GM12878 (cell line): ENCODE measurements around the gene AMZ2. TPM values are rescaled to one million over a fixed set of nuclear protein-coding genes. Genes with fewer than 3 reads are reported as not detected.

ENCODE experiments used
- ATAC-seq: fragments of 200-7000 bp; cut with Tn5 transposase; 3 replicates; pipeline ENCODE4 v1.9.1; 2020; ENCODE audit warnings: mild to moderate bottlenecking, moderate library complexity
- BruUV-seq: library from RNA; stranded (reverse); fragments of 400-500 nt; replicated peaks from 2 replicates; lab custom pipeline; 2021; lab: Mats Ljungman, UMichigan
- CTCF ChIA-PET: fragments of 300-600 bp; sonication (Branson Sonifier 250); formaldehyde crosslinking; extraction: SDS; loops from one replicate; lab custom pipeline; 2021; ENCODE audit warnings: inconsistent platforms; lab: Yijun Ruan, JAX
- POLR2A ChIA-PET: fragments of 350-600 bp; formaldehyde crosslinking; extraction: SDS; loops from one replicate; lab custom pipeline; 2021; ENCODE audit warnings: inconsistent platforms; lab: Charles Lee
- RAD21 ChIA-PET: fragments of 300-600 bp; sonication (Branson Sonifier 250); formaldehyde crosslinking; loops from one replicate; lab custom pipeline; 2023; ENCODE audit warnings: antibody characterized with exemption; ENCODE audit not compliant: unreplicated experiment; lab: Charles Lee
- SMC1A ChIA-PET: fragments of 300-600 bp; sonication (Branson Sonifier 250); formaldehyde crosslinking; loops from one replicate; lab custom pipeline; 2023; ENCODE audit not compliant: unreplicated experiment, uncharacterized antibody; lab: Charles Lee
- DNase-seq: peaks from one replicate; pipeline ENCODE4 v3.0.0-alpha.2; 2011; ENCODE audit warnings: low read depth, low spot score
- FAIRE-seq: peaks from 3 replicates; lab custom pipeline; 2011; peaks lifted over from hg19 to GRCh38; lab: Jason Lieb, UNC
- H2AFZ ChIP-seq: 2 replicates; pipeline ENCODE4 v1.6.0; 2011; ENCODE audit warnings: low read depth, low read length, control low read depth; ENCODE audit not compliant: control insufficient read depth
- H3K27ac ChIP-seq: 2 replicates; pipeline ENCODE4 v1.5.1; 2011; ENCODE audit warnings: control low read depth; ENCODE audit not compliant: control insufficient read depth, insufficient read depth
- H3K27me3 ChIP-seq, 2 experiments: replicated peaks in 1 of 2; 2 replicates each; pipeline versions ENCODE4 v1.6.0 to v1.6.1; 2011; ENCODE audit warnings: low read length in 1 of 2; ENCODE audit not compliant: control insufficient read depth in 2 of 2, insufficient read depth in 2 of 2
- H3K36me3 ChIP-seq, 2 experiments: 2 replicates each; pipeline ENCODE4 v1.5.1; 2011; ENCODE audit warnings: low read length in 1 of 2; ENCODE audit not compliant: control insufficient read depth in 2 of 2, insufficient read depth in 2 of 2
- H3K4me1 ChIP-seq: 2 replicates; pipeline ENCODE4 v1.6.1; 2011; ENCODE audit warnings: mild to moderate bottlenecking, low read length, moderate library complexity, mixed read lengths; ENCODE audit not compliant: control insufficient read depth, insufficient read depth
- H3K4me2 ChIP-seq: 2 replicates; pipeline ENCODE4 v1.6.0; 2011; ENCODE audit warnings: control low read depth; ENCODE audit not compliant: control insufficient read depth, insufficient read depth
- H3K4me3 ChIP-seq: fragments of 200-600 bp; sonication (generic); 2 replicates; pipeline ENCODE4 v1.5.1; 2016
- H3K79me2 ChIP-seq: 2 replicates; pipeline ENCODE4 v1.6.0; 2011; ENCODE audit warnings: low read length; ENCODE audit not compliant: control insufficient read depth, insufficient read depth
- H3K9ac ChIP-seq: 2 replicates; pipeline ENCODE4 v1.8.0; 2011; ENCODE audit warnings: low read length, control low read depth, mixed read lengths; ENCODE audit not compliant: control insufficient read depth, insufficient read depth
- H3K9me3 ChIP-seq: replicated peaks from 3 replicates; pipeline ENCODE4 v1.5.1; 2011; ENCODE audit warnings: mild to moderate bottlenecking, low read length; ENCODE audit not compliant: control insufficient read depth, insufficient read depth
- H4K20me1 ChIP-seq: 2 replicates; pipeline ENCODE4 v1.6.0; 2011; ENCODE audit not compliant: control insufficient read depth, insufficient read depth
- BACH1 ChIP-seq: fragments of 450-650 bp; IDR thresholded peaks from 2 replicates; pipeline ENCODE4 v1.6.1; 2017; ENCODE audit warnings: mild to moderate bottlenecking, borderline replicate concordance
- BHLHE40 ChIP-seq, 2 experiments: fragments of 450-650 bp in 1 of 2; IDR thresholded peaks; 2 replicates each; pipeline ENCODE4 v1.6.1; 2011 to 2017; ENCODE audit warnings: low read depth in 2 of 2, borderline replicate concordance in 1 of 2, improper control_type of control experiment in 1 of 2, low read length in 1 of 2, mild to moderate bottlenecking in 1 of 2
- CBX5 ChIP-seq: sonication (generic); IDR thresholded peaks from 2 replicates; pipeline ENCODE4 v1.6.1; 2016; ENCODE audit warnings: low read depth, moderate library complexity, mild to moderate bottlenecking, inconsistent platforms
- DPF2 ChIP-seq: fragments of 450-650 bp; IDR thresholded peaks from 2 replicates; pipeline ENCODE4 v1.6.1; 2017; ENCODE audit warnings: mild to moderate bottlenecking
- EED ChIP-seq: sonication (generic); IDR thresholded peaks from 2 replicates; pipeline ENCODE4 v1.6.1; 2016; ENCODE audit warnings: antibody characterized with exemption, low read depth
- EP300 ChIP-seq, 2 experiments: fragments of 150-350 bp in 1 of 2; IDR thresholded peaks; 2 replicates each; pipeline ENCODE4 v1.6.1; 2011 to 2012; ENCODE audit warnings: low read depth in 2 of 2, low read length in 2 of 2, borderline replicate concordance in 1 of 2, improper control_type of control experiment in 1 of 2, inconsistent platforms in 1 of 2; ENCODE audit not compliant: control insufficient read depth in 1 of 2
- ESRRA ChIP-seq: IDR thresholded peaks from 2 replicates; pipeline ENCODE4 v1.6.1; 2012; ENCODE audit warnings: mild to moderate bottlenecking, low read length, improper control_type of control experiment
- FOXM1 ChIP-seq: IDR thresholded peaks from 2 replicates; pipeline ENCODE4 v1.6.1; 2012; ENCODE audit warnings: low read depth, mild to moderate bottlenecking, inconsistent platforms, low read length, moderate library complexity
- GATAD2B ChIP-seq: fragments of 450-650 bp; conservative IDR thresholded peaks from 2 replicates; pipeline ENCODE4 v1.6.1; 2017; ENCODE audit warnings: low read depth, mild to moderate bottlenecking, moderate library complexity
- IKZF1 ChIP-seq: fragments of 450-650 bp; conservative IDR thresholded peaks from 2 replicates; pipeline ENCODE4 v1.6.1; 2017; ENCODE audit warnings: antibody characterized with exemption, mild to moderate bottlenecking
- IKZF2 ChIP-seq, 2 experiments: fragments of 450-650 bp; IDR thresholded peaks; 2 replicates each; pipeline ENCODE4 v1.6.1; 2017; ENCODE audit warnings: mild to moderate bottlenecking in 2 of 2, moderate library complexity in 2 of 2
- MXI1 ChIP-seq: fragments of 150-350 bp; IDR thresholded peaks from 2 replicates; pipeline ENCODE4 v1.6.1; 2011; ENCODE audit warnings: low read depth, mild to moderate bottlenecking, inconsistent platforms, low read length, improper control_type of control experiment
- NR2F1 ChIP-seq: fragments of 450-650 bp; conservative IDR thresholded peaks from 2 replicates; pipeline ENCODE4 v1.6.1; 2017; ENCODE audit warnings: mild to moderate bottlenecking
- RB1 ChIP-seq: fragments of 450-650 bp; formaldehyde crosslinking; IDR thresholded peaks from 2 replicates; pipeline ENCODE4 v1.6.1; 2017; ENCODE audit warnings: mild to moderate bottlenecking, borderline replicate concordance
- SMC3 ChIP-seq: IDR thresholded peaks from 2 replicates; pipeline ENCODE4 v1.6.1; 2011; ENCODE audit warnings: low read length, improper control_type of control experiment, borderline replicate concordance
- TARDBP ChIP-seq: IDR thresholded peaks from 2 replicates; pipeline ENCODE4 v1.6.1; 2016; ENCODE audit warnings: borderline replicate concordance
- YY1 ChIP-seq: IDR thresholded peaks from 2 replicates; pipeline ENCODE4 v1.6.1; 2011; ENCODE audit warnings: low read depth, mild to moderate bottlenecking, low read length
- WGBS: methylation state at CpG from one replicate; pipeline ENCODE4 v1.1.6; 2016; ENCODE audit warnings: low lambda C conversion rate; ENCODE audit not compliant: insufficient replicate concordance, insufficient coverage; ENCODE audit errors: missing lambda C conversion rate; 5-methylcytosine and 5-hydroxymethylcytosine counted together
- in situ Hi-C: fragments of 300-500 bp; cut with MboI; formaldehyde crosslinking; loops from 9 replicates; pipeline ENCODE4 v1.14.3; 2018; ENCODE audit warnings: mixed read lengths
- intact Hi-C: fragments of 100-400 bp; cut with micrococcal nuclease; formaldehyde crosslinking; loops from one replicate; pipeline ENCODE4 v1.14.2; 2022; ENCODE audit not compliant: unreplicated experiment
- polyA plus RNA-seq, 11 experiments: library from polyadenylated mRNA; depleted of rRNA in 4 of 11; unstranded in 6 of 11; stranded (reverse) in 5 of 11; fragments of >200 nt; fragmentation: Nextera tagmentation in 4 of 11; fragmentation: Illumina TruSeq in 1 of 11; extraction: Ambion mirVana in 4 of 11; extraction: Trizol in 1 of 11; gene quantifications; 1 replicate in 1 of 11; 2 replicates in 10 of 11; pipeline versions ENCODE4 v1.2.1 to v1.2.3, GENCODE V29; 2011 to 2016; ENCODE audit warnings: inconsistent platforms in 2 of 11, missing spikeins in 2 of 11, low read depth in 1 of 11
- total RNA-seq, 4 experiments: library from RNA; depleted of rRNA in 3 of 4; stranded (reverse); fragments of >200 nt in 3 of 4; fragmentation: Illumina TruSeq in 1 of 4; extraction: Trizol in 1 of 4; gene quantifications; 2 replicates each; pipeline versions ENCODE4 v1.2.1 to v1.2.3, GENCODE V29; 2013 to 2021
- TF ChIP-seq, protein P1 (sequence below): fragments of 450-650 bp; formaldehyde crosslinking; IDR thresholded peaks from 2 replicates; pipeline ENCODE4 v1.5.0; 2022; ENCODE audit warnings: mild to moderate bottlenecking, missing genetic modification characterization
- TF ChIP-seq, protein P2 (sequence below): IDR thresholded peaks from 2 replicates; pipeline ENCODE4 v1.6.1; 2012; ENCODE audit warnings: low read depth, low read length, improper control_type of control experiment

Gene AMZ2
- total and polyA plus RNA-seq, 10 of the 15 experiments (the other 5 are each of a cell fraction or from before 2014, with no cell fraction given), result 79.1 to 189 (median 126) TPM

DNA sequence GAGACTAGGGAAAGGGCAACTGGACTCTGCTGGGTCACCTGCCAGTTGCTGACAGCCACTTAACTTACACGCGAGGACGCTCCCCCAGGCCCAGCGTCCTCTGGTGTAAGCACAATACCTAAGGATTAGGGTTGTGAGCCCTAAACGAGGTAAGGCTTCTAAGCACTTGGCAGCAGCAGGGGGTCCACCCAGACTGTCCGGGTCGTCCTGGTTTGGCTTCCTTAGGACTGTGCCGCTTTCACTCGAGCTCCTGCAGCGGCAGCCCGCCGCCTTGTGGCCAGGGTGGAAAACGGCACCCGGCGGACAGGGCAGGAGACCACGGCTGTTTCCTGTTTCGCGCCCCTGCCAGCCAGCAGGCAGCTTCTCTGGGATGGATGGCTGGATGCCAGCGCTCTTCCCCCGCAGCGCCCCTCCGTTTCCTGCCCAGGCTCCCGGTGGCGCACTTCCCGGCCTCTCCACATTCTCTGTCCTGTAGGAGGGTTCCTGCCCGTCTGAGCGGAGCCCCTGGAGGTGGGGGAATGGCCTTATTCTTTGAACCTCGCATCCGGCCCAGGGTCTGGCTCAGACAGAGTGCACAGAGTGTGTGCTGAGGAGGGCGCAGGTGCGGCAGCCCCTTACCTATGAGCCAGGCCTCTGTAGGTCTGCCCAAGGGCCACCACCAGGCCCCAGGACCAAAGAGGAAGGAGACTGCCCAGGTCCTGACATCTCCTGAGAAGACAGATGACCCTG is 47.0 kb upstream of the AMZ2 start:
- Histone ChIP-seq H3K4me1 (peaks cover 37% of the 10 kb centered on the region), H3K36me3 (no peaks in the 10 kb centered on the region), H3K9me3 (no peaks in the 10 kb centered on the region; the same call in 2 of the 3 replicates), H3K27me3 (peaks cover 19 to 26% of the 10 kb centered on the region in 2 experiments; a peak in 3 of 4 replicates), H3K4me2 (peak overlapping the region; percentile 68), H3K9ac (no peak overlapping the region), H3K27ac (no peak overlapping the region), H4K20me1 (no peaks in the 10 kb centered on the region), H3K79me2 (peaks cover under 1% of the 10 kb centered on the region), H3K4me3 (peak overlapping the region; percentile 57; the same call in 1 of the 2 replicates), H2AFZ (peak overlapping the region; percentile 61)
- intact Hi-C loops, result loop anchor here (1.0 to 5.0 kb wide), 3 partner anchors 18 to 261 kb away; no protein-coding TSS in a partner anchor
- BruUV-seq, result no TSS peak
- ChIA-PET POLR2A (interaction anchor here (1.8 kb wide), 1 partner anchor 19 kb away, joined by 15 read pairs; no protein-coding TSS in a partner anchor), SMC1A (interaction anchor here (0.7 to 5.3 kb wide), 12 partner anchors 17 to 579 kb away, joined by 3 to 60 read pairs (median 5); partner anchors contain the start of gene AMZ2), CTCF (interaction anchor here (0.5 to 8.5 kb wide), 28 partner anchors 8 to 1211 kb away, joined by 3 to 125 read pairs (median 4); no protein-coding TSS in a partner anchor), RAD21 (interaction anchor here (0.7 to 2.7 kb wide), 9 partner anchors 8 to 258 kb away, joined by 3 to 44 read pairs (median 7); partner anchors contain the start of gene AMZ2)
- 1% methylated on average over 31 of the region's 31 CpGs for WGBS
- DNase-seq (no peak), ATAC-seq (peak; percentile 69), FAIRE-seq (peak; percentile 72)
- in situ Hi-C loops, result no loop called here
- TF ChIP-seq BACH1 (peak; percentile 42; the same call in 1 of the 2 replicates), MXI1 (0 out of 2 replicates have a peak, but pooled peaks have one; percentile 30), TARDBP (no peak), NR2F1 (peak; percentile 42; the same call in 1 of the 2 replicates), EP300 (IDR thresholded peaks at IDR 0.05; ENCODE audit: borderline replicate concordance in 1 of 2, control insufficient read depth in 1 of 2, low read depth in 2 of 2, low read length in 2 of 2) (no peak), ESRRA (no peak), SMC3 (peak; percentile 83), IKZF2 (IDR thresholded peaks at IDR 0.05) (peak in 1 of 2 experiments; percentile 22; a peak in 1 of 4 replicates), FOXM1 (no peak), DPF2 (0 out of 2 replicates have a peak, but pooled peaks have one; percentile 31), GATAD2B (0 out of 2 replicates have a peak, but pooled peaks have one; percentile 19), IKZF1 (peak; percentile 42; the same call in 1 of the 2 replicates), BHLHE40 (IDR thresholded peaks at IDR 0.05; ENCODE audit: borderline replicate concordance in 1 of 2, low read depth in 2 of 2, low read length in 1 of 2) (peak; percentile 33 to 43; a peak in 1 of 4 replicates), YY1 (peak; percentile 50; the same call in 1 of the 2 replicates), RB1 (peak; percentile 74; the same call in 1 of the 2 replicates), EED (peak; percentile 50; the same call in 1 of the 2 replicates), CBX5 (no peak)
- TF ChIP-seq, protein P1, sequence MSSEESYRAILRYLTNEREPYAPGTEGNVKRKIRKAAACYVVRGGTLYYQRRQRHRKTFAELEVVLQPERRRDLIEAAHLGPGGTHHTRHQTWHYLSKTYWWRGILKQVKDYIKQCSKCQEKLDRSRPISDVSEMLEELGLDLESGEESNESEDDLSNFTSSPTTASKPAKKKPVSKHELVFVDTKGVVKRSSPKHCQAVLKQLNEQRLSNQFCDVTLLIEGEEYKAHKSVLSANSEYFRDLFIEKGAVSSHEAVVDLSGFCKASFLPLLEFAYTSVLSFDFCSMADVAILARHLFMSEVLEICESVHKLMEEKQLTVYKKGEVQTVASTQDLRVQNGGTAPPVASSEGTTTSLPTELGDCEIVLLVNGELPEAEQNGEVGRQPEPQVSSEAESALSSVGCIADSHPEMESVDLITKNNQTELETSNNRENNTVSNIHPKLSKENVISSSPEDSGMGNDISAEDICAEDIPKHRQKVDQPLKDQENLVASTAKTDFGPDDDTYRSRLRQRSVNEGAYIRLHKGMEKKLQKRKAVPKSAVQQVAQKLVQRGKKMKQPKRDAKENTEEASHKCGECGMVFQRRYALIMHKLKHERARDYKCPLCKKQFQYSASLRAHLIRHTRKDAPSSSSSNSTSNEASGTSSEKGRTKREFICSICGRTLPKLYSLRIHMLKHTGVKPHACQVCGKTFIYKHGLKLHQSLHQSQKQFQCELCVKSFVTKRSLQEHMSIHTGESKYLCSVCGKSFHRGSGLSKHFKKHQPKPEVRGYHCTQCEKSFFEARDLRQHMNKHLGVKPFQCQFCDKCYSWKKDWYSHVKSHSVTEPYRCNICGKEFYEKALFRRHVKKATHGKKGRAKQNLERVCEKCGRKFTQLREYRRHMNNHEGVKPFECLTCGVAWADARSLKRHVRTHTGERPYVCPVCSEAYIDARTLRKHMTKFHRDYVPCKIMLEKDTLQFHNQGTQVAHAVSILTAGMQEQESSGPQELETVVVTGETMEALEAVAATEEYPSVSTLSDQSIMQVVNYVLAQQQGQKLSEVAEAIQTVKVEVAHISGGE, result no peak
- TF ChIP-seq, protein P2, sequence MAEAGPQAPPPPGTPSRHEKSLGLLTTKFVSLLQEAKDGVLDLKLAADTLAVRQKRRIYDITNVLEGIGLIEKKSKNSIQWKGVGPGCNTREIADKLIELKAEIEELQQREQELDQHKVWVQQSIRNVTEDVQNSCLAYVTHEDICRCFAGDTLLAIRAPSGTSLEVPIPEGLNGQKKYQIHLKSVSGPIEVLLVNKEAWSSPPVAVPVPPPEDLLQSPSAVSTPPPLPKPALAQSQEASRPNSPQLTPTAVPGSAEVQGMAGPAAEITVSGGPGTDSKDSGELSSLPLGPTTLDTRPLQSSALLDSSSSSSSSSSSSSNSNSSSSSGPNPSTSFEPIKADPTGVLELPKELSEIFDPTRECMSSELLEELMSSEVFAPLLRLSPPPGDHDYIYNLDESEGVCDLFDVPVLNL, result no peak
